ENCODE data around the gene NUP210L.

Gene NUP210L

GRCh38 chr1:153963850-153964331 is 191.0 kb downstream of the NUP210L start:
- Histone ChIP-seq H3K36me3 (ENCODE audit: insufficient read depth, low read length) (peaks cover 15% of the 10 kb centered on the region; the same call in 1 of the 2 replicates), H3K27ac (peak overlapping the region; percentile 27), H3K4me3 (peak overlapping the region; percentile 93), H3K9me3 (ENCODE audit: low read depth, low read length) (no peaks in the 10 kb centered on the region), H3K9ac (ENCODE audit: insufficient read length) (peak overlapping the region; percentile 69)
- TF ChIP-seq POLR2AphosphoS5 (IDR thresholded peaks at IDR 0.05; ENCODE audit: borderline replicate concordance, low read depth, low read length) (peak; percentile 4; the same call in 1 of the 2 replicates), FOXP2 (optimal IDR thresholded peaks at IDR 0.05; ENCODE audit: control extremely low read depth, extremely low read length, insufficient read depth) (no peak)
- DNase-seq (ENCODE audit: low read depth, low spot score): no peak

- H3K9ac ChIP-seq (ENCODE audit: insufficient read length): peak within 1 kb of the TSS; percentile 93
Measured at GRCh38 chr1:153963030-153963849, 191.6 kb downstream of the NUP210L start, which contains the start of gene SLC39A1. Gene SLC39A1, minus strand, starts transcription at chr1:153963537. Its CDS starts 822 bp downstream, at chr1:153962715.

GRCh38 chr1:153962088-153963029 is 192.5 kb downstream of the NUP210L start:
- Histone ChIP-seq H3K9ac (ENCODE audit: insufficient read length) (peak overlapping the region; percentile 93), H3K27ac (peak overlapping the region; percentile 27; the same call in 1 of the 2 replicates)
- DNase-seq (ENCODE audit: low read depth, low spot score): no peak

More at GRCh38 chr1:153963030-153963849, 191.6 kb downstream of the NUP210L start, which contains the start of gene SLC39A1:
- TF ChIP-seq FOXP2 (optimal IDR thresholded peaks at IDR 0.05; ENCODE audit: control extremely low read depth, extremely low read length, insufficient read depth) (no peak), POLR2AphosphoS5 (IDR thresholded peaks at IDR 0.05; ENCODE audit: borderline replicate concordance, low read depth, low read length) (peak; percentile 61; the same call in 1 of the 2 replicates)
- Histone ChIP-seq H3K9me3 (ENCODE audit: low read depth, low read length) (no peaks in the 10 kb centered on the region), H3K27ac (peak within 1 kb of the TSS; percentile 27), H3K4me3 (peak within 1 kb of the TSS; percentile 93), H3K36me3 (ENCODE audit: insufficient read depth, low read length) (peaks cover 15% of the 10 kb centered on the region; the same call in 1 of the 2 replicates)
- DNase-seq (ENCODE audit: low read depth, low spot score): peak; percentile 86

GRCh38 chr1:153961421-153961820 is 193.5 kb downstream of the NUP210L start:
- H3K36me3 ChIP-seq (ENCODE audit: insufficient read depth, low read length): peaks cover 15% of the 10 kb centered on the region; the same call in 1 of the 2 replicates
- peak overlapping the region; percentile 93 for H3K4me3 ChIP-seq
- 0 out of 2 replicates have a peak overlapping the region, but pooled peaks have one; percentile 27 for H3K27ac ChIP-seq
- DNase-seq (ENCODE audit: low read depth, low spot score): no peak
- no peaks in the 10 kb centered on the region for H3K9me3 ChIP-seq (ENCODE audit: low read depth, low read length)
- no peak for TF ChIP-seq POLR2AphosphoS5 (IDR thresholded peaks at IDR 0.05; ENCODE audit: borderline replicate concordance, low read depth, low read length)
- TF ChIP-seq EZH2 (IDR thresholded peaks at IDR 0.05): no peak
- TF ChIP-seq FOXP2 (optimal IDR thresholded peaks at IDR 0.05; ENCODE audit: control extremely low read depth, extremely low read length, insufficient read depth): no peak
- peak overlapping the region; percentile 93 for H3K9ac ChIP-seq (ENCODE audit: insufficient read length)

More at GRCh38 chr1:153962088-153963029, 192.5 kb downstream of the NUP210L start:
- no peaks in the 10 kb centered on the region for H3K9me3 ChIP-seq (ENCODE audit: low read depth, low read length)
- peaks cover 15% of the 10 kb centered on the region; the same call in 1 of the 2 replicates for H3K36me3 ChIP-seq (ENCODE audit: insufficient read depth, low read length)
- H3K4me3 ChIP-seq: peak overlapping the region; percentile 93
- TF ChIP-seq EZH2 (IDR thresholded peaks at IDR 0.05) (no peak), FOXP2 (optimal IDR thresholded peaks at IDR 0.05; ENCODE audit: control extremely low read depth, extremely low read length, insufficient read depth) (no peak), POLR2AphosphoS5 (IDR thresholded peaks at IDR 0.05; ENCODE audit: borderline replicate concordance, low read depth, low read length) (no peak; the same call in 1 of the 2 replicates)

- H3K27ac ChIP-seq: no peak overlapping the region
- peaks cover 15% of the 10 kb centered on the region; the same call in 1 of the 2 replicates for H3K36me3 ChIP-seq (ENCODE audit: insufficient read depth, low read length)
- H3K9ac ChIP-seq (ENCODE audit: insufficient read length): no peak overlapping the region
- H3K4me3 ChIP-seq: no peak overlapping the region
- DNase-seq (ENCODE audit: low read depth, low spot score): no peak
- H3K9me3 ChIP-seq (ENCODE audit: low read depth, low read length): no peaks in the 10 kb centered on the region
- TF ChIP-seq EZH2 (IDR thresholded peaks at IDR 0.05): no peak
- TF ChIP-seq POLR2AphosphoS5 (IDR thresholded peaks at IDR 0.05; ENCODE audit: borderline replicate concordance, low read depth, low read length): no peak
- no peak for TF ChIP-seq FOXP2 (optimal IDR thresholded peaks at IDR 0.05; ENCODE audit: control extremely low read depth, extremely low read length, insufficient read depth)
Measured at GRCh38 chr1:153960206-153960605, 194.7 kb downstream of the NUP210L start.

GRCh38 chr1:153959454-153959853 is 195.4 kb downstream of the NUP210L start:
- no peak overlapping the region for H3K9ac ChIP-seq (ENCODE audit: insufficient read length)
- no peak for DNase-seq (ENCODE audit: low read depth, low spot score)
- TF ChIP-seq POLR2AphosphoS5 (IDR thresholded peaks at IDR 0.05; ENCODE audit: borderline replicate concordance, low read depth, low read length) (no peak), EZH2 (IDR thresholded peaks at IDR 0.05) (no peak), FOXP2 (optimal IDR thresholded peaks at IDR 0.05; ENCODE audit: control extremely low read depth, extremely low read length, insufficient read depth) (no peak)
- peaks cover 15% of the 10 kb centered on the region; the same call in 1 of the 2 replicates for H3K36me3 ChIP-seq (ENCODE audit: insufficient read depth, low read length)
- no peaks in the 10 kb centered on the region for H3K9me3 ChIP-seq (ENCODE audit: low read depth, low read length)
- no peak overlapping the region for H3K4me3 ChIP-seq
- H3K27ac ChIP-seq: peak overlapping the region; percentile 80; the same call in 1 of the 2 replicates

- Histone ChIP-seq H3K27ac (peak overlapping the region; percentile 80), H3K36me3 (ENCODE audit: insufficient read depth, low read length) (peaks cover 15% of the 10 kb centered on the region; the same call in 1 of the 2 replicates), H3K9ac (ENCODE audit: insufficient read length) (peak overlapping the region; percentile 58), H3K9me3 (ENCODE audit: low read depth, low read length) (no peaks in the 10 kb centered on the region), H3K4me3 (peak overlapping the region; percentile 97)
- TF ChIP-seq EZH2 (IDR thresholded peaks at IDR 0.05) (no peak), FOXP2 (optimal IDR thresholded peaks at IDR 0.05; ENCODE audit: control extremely low read depth, extremely low read length, insufficient read depth) (no peak), POLR2AphosphoS5 (IDR thresholded peaks at IDR 0.05; ENCODE audit: borderline replicate concordance, low read depth, low read length) (no peak)
- DNase-seq (ENCODE audit: low read depth, low spot score): no peak
Measured at GRCh38 chr1:153958961-153959260, 196.0 kb downstream of the NUP210L start.

Data from SK-N-MC (cell line).